Left kidney (tissue), 2 donors: ENCODE measurements around the gene KIF16B. TPM values are rescaled to one million over a fixed set of nuclear protein-coding genes. Genes with fewer than 3 reads are reported as not detected.
A peak's percentile ranks its signal among the peaks of the same experiment; 100 is the strongest.
"Not testable (repeated sequence)": the region's sequence is repeated elsewhere in the genome, so short reads cannot be mapped to it uniquely, and the experiment has no call there.

Experiments used
- DNase-seq: peaks from one replicate; pipeline ENCODE4 v3.0.0-alpha.2; 2013
- polyA plus RNA-seq: library from polyadenylated mRNA; unstranded; fragments of 120-200 nt; gene quantifications from one replicate; pipeline ENCODE4 v1.2.1, GENCODE V29; 2013; ENCODE audit not compliant: insufficient read length

KIF16B gene
- polyA plus RNA-seq, 1 donor = 29.3 TPM

DNA sequence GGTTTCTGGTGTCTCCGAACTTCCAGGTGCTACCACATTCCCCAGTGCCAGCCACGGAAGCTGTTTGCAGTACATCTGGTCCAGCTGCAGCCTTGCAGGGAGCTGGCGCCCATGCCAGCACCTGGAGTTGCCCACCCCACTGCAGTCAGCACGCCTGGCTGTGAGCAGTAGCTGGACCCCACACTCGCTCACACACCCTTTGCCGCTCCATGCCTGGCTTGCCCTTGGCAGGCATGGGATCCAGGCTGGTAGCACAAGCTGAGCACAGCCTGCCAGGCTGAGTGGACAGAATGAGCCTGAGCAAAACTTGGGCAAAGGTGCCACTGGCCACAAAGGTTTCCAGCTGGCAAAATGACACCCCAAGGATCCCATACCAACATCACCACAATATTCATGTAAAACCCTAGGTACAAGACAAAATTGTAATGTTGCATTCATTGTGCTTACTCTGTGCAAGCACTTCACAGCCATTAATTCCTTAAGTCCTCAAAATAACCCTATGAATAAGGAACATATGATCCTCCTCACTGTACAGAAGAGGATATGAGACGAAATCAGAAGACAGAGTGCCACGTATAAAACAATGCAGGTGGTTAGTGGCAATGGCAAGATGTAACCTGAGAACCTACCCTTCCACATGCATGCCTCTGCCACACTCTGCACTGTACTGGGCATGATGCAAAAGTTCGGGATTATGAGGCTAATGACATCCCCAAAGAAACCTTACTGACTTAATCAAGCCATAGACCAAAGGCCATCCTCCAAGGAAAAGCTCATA, 18.3 kb downstream of the KIF16B start:
- no peak for DNase-seq

DNA sequence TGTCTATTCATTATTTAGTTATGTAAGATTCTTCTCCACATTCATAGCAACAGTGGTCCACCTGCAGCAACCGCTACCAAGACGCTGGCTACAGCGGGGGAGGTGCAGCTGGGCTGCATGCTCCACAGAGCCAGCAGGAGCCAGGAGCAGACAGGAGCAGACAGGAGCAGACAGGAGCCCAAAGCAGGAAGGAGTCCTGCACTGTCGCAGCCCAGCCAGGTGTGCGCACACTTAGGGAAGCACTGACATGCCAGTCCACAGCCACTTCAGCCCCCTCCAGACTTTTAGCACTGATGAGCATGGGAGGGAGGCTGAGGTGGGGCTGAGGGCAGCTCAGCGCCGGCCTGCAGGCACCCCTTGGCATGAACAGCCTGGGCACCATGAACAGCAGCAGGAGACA, 19.6 kb downstream of the KIF16B start:
- DNase-seq = no peak

DNA sequence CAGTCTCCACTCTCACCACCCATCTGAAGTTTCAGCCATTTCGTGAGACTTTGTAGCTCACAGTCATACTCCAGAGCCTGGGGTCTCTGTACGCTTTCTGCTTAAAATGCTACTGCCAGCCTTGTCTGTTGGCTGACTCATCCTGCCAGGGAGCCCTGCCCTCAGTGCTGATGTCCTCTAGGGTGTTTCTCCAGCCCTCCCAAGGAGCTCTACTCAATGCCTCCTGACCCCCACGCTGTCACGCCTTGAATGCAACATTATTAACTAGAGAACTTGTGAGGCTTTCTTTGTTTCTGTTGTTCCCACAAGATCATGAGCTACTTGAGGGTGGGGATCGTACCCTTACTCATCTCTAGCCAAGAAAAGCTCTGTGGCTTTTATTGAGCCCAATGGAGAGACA, 20.1 kb downstream of the KIF16B start:
- no peak for DNase-seq

DNA sequence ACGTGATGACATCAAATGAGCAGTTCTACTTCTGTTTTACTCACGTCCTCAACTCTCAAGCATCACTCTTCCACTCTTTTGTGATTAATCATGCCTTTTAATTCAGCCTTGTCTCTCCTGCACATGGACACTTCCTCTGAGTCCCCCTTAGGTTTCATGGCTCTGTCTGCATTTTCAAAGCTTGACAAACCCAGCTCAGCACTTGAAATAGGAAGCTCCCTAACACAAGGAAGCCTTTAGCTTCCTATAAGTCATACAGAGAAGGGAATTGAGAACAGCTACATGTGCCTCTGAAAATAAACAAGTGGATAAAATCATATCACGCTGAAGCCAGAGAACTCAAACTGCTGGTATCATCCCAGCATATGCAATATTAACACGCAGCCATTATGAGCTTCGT, 21.2 kb downstream of the KIF16B start:
- no peak for DNase-seq

DNA sequence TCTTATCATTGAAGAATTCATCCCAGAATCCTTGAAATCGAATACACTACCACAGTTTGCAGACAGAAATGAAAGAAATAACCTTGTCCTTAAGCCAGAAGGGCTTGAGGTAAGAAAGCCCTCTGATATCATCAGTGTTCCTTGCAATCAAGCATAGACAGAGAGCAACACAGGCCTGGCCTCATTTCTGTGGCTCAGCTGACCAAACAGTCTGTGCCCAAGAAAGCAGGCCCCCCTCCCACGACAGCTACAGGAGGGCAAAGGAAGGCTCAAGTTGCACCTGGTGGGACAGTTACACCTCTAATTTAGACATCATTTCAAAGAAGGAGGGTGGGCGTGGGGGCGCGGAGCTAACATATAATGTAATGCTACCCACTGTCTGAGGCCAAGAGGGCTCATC, 21.6 kb downstream of the KIF16B start:
- no peak for DNase-seq

DNA sequence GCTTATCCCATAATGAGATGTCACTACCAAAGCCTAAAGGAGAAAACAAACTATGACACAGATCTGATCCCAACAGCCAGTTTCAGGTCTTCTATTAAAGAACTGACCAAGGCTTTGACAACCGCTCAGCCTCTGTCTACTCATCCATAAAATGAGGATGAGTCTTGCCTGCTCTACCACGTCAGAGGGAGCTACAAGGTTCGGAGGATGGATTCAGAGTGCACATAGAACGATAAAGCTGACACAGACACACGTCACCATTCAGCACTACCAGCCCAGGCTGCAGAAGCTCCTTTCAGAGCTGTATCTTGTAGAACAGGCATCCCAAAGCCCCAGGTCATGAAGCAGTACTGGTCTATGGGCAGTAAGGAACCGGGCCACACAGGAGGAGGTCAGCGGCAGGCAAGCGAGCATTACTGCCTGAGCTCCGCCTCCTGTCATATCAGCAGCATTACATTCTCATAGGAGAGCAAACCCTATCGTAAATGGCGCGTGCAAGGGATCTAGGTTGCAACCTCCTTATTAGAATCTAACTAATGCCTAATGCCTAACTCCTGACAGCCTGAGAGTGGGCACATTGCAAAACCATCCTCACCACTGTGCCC, 25.1 kb downstream of the KIF16B start:
- no peak for DNase-seq

DNA sequence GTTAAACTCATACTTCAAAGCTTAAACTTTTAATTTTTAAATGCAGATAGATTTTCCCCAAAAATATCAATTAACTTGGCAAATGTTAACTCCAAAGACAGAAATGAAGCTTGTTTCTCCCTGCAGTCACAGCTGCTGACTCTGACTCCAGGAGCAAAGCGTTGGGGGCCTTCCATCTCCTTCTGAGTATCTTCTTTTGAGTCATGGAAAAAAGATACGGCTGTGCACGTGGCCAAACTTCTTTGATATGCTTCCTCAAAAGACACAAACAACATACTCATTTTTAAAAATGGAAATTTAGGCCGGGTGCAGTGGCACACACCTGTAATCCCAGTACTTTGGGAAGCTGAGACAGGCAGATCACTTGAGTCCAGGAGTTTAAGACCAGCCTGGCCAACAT, 28.3 kb downstream of the KIF16B start:
- DNase-seq = no peak

DNA sequence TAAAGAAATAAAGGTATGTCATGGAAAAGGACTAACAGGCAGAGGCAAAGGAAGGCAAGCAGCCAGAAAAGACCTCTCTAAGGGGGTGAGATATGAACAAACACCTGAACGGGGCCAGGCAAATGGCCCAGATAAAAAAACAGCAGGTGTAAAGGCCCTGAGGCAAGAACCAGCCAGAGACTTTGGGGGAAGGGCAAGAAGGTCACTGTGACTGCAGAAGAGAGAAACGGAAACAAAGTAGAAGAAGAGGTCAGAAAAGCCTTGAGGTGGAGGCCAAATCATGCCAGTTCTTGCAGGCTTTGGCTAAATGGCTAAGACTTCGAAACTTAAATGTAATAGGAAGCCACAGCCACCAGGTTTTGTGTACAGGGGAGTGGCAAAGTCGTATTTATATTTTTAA, 30.8 kb downstream of the KIF16B start:
- DNase-seq = no peak

DNA sequence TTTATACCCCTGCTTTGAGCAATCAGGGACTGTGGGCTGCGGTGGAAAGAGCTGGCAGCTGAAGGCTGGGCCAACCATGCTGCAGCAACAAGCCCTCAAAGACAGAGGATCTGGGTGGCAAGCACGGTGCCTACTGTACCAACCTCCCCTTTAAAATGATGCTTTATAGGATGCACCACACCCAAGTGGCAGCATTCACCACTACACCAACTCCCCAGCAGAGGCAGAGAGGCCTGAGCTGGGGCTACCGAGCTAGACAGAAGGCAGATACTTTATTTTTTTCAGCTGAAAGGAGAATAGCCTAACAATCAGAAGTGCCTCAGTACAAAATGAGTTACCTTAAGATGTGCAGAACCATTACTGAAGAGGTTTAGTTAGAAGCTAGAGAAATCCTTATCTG, 31.4 kb downstream of the KIF16B start:
- DNase-seq = no peak

DNA sequence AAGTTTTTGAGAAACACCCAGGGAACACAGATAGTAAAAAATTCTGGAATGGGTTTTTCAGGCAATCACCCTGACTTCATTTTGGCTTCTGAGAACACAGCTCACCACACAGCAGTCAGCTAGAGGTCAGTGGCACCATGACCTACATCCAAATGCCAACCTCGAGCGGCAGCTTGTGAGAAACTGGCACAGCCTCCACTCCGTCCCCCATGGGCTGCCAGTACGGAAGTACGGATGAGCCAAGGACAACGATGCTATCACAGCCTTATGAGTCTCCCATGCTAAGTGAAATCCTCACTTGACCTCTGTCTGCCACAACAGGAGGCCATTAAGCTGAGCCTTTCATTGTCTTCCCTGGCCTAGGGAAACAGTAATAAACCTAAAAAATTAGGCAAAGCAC, 32.0 kb downstream of the KIF16B start:
- DNase-seq = no peak

DNA sequence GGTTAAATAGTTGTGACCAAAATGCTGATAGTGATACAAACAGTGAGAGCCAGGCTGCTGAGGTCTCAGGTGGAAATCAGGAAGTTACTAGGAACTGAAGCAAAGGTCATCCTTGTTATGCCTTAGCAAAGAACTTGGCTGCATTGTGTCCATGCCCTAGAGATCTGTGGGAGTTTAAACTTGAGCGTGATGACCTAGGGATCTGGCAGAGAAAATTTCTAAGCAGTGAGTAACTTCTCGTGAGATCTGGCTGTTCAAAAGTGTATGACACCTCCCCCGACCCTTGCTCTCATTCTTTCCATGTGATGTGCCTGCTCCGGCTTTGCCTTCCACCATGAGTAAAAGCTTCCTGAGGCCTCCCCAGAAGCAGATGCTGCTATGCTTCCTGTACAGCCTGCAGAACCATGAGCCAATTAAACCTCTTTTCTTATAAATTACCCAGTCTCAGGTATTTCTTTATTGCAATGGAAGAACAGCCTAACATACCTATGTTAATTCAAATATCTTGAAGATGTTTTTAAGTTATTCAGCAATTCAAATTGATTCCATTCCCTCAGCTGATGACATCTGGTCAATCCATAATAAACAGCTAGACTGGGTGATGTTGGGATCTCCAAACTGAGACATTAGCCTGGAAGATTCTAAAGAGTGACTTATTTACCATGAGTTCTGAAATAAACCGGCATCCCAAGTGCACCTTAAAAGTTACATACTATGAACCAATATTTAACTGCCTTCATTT, 33.8 kb downstream of the KIF16B start:
- no peak for DNase-seq

DNA sequence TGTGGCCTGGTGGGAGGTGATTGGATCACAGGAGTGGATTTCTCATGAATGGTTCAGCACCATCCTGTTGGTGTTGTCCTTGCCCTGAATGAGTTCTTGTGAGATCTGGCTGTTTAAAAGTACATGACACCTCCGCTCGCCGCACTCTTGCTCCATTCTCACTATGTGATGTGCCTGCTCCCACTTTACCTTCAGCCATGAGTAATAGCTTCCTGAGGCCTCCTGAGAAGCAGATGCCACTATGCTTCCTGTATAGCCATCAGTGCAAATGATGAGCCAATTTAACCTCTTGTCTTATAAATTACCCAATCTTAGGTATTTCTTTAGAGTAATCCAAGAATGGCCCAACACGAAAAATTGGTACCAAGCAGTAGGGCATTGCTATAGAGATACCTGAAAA, 34.5 kb downstream of the KIF16B start:
- no peak for DNase-seq

DNA sequence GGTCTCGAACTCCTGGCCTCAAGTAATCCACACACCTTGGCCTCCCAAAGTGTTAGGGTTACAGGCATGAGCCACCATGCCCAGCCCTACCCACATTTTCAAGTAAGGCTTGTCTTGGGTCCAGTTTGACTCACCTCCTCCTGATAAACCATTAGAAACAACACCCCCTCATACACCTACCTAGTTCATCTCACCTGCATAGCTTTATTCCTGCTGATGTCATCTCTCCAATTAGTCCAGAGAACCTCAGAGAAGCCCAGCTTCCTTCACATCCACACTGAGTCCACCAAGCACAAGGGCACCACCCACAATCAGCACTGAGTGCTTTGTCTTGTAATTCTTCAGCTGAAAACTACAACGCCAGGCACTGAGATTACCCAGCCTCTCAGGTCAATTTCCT, 35.3 kb downstream of the KIF16B start:
- DNase-seq = no peak

DNA sequence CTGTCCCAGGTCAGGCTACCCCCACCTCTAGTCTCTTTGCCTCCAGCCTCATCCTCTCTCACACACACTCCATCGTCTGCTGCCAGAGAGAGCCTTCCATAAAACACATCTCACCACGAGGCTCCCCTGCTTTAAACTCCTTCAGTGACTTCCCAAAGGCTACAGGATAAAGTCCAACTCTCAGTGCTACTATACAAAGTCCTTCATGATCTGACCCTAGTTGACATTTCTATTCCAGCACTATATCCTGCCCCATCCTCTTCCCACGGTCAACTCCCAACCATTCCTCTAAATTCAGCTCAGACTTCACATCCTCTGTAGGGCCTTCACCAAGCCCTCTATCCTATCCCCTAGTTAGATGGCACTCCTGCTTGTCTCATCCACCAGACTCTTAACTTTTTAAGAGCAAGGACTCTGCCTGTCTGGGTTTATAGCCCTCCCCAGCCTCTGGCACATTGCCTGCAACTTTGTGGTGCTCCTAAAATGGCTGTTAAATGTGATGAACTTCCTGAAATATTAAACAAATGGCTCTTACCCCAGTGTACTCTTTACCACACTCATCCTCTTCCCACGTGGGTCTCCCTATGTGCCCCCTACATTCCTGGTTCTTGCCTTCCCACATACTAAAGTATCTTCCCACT, 36.1 kb downstream of the KIF16B start:
- DNase-seq = no peak

DNA sequence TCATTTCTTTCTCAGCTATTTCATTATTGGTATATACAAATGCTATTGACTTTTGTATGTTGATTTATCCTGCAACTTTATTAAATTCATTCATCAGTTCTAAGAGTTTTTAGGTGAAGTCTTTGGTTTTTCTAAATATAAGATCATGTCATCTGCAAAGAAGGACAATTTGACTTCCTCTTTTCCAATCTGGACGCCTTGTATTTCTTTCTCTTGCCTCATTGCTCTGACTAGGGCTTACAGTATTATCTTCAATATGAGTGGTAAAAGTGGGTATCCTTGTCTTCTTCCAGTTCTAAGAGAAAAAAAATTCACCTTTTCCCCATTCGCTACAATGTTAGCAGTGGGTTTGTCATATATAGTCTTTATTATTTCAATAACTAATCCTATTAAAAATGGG, 38.0 kb downstream of the KIF16B start:
- no peak for DNase-seq

DNA sequence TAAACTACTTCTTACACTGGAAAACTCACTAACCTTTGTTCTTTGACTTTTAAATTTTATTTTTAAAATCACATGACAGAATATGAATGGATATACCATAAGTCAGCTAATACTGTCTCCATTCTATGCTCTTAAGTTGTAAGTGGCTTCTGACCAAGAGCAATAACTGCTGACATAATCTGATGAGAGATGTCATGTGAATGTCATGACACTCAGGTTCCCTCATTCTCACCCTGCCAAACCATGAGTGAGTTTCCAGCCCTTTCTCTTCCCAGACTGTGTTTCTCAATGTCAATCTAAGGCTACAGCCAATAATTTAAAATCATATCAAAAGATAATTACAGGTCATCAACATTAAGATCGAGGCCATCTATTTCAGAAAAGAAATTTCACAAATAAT, 39.7 kb downstream of the KIF16B start:
- DNase-seq = no peak

DNA sequence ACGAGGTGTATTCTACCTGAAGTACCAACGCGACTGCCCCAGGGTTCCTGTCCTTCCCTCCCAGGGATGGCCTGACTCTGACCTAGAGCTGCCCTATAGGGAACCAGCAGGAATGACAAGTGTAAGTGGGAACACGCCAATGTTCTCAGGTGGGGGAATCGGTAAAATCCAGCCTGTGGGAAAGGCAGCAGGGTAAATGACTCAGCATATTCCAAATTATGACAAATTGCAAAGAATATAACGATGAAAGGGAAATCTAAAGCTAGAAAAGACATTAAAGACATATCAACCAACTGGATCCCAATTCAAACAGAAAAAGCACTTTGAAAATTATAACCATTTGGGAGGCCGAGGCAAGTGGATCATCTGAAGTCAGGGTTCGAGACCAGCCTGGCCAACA, 41.8 kb downstream of the KIF16B start:
- no peak for DNase-seq

DNA sequence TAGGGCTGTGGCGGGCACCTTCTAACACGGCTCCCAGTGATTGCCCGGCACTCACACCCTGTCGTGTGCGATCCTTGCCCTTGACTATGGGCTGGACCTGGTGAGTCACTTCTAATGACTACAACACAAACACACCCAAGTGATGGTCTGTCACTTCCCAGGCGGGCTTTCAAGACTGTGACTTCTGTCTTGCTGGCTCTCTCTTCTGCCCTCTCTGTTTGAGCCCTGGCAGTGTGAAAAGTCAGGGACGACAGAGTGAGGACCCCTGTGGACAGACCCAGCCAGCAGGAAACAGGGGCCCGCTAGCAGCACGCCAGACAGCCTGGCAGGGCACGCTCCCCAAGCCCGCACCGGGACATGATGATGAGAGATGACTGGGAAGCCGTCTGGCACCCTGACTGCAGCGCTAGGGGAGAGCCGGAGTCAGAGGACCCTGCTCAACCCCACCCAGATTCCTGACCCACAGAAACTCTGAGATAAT, 43.0 kb downstream of the KIF16B start:
- no peak for DNase-seq

DNA sequence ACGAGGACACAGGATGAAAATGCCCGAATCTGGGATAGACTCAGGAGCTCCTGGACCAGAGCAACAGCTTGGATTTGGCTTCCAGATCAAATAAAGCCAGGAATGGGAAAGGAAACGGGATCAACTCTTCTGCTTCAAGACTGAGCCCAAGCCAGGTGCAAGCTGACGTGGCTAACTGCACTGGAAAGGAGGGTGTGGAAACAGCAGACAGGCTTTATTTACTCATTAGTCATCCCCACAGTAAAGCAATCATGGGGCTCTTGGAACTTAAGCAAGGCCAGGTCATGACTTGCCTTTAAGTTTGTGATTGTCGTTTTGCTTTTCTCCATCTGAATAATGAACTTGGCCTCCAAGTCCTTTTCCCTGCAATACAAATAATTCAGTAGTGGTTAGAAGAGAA, 45.2 kb downstream of the KIF16B start:
- DNase-seq = peak; percentile 15

DNA sequence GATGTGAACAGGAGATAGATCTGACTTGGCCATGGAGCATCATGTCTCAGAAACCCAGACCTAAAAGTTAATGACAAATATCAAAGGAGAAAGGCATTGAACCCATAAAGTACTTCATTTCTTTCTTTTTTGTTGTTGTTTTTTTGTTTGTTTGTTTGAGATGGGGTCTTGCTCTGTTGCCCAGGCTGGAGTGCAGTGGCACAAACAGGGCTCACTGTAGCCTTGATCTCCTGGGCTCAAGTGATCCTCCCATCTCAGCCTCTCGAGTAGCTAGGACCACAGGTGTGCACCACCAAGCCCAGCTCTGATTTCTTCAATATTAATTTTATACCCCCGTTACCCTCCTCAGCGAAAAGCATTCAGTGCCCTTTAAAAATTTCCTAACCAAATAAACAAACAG, 45.8 kb downstream of the KIF16B start:
- no peak for DNase-seq

DNA sequence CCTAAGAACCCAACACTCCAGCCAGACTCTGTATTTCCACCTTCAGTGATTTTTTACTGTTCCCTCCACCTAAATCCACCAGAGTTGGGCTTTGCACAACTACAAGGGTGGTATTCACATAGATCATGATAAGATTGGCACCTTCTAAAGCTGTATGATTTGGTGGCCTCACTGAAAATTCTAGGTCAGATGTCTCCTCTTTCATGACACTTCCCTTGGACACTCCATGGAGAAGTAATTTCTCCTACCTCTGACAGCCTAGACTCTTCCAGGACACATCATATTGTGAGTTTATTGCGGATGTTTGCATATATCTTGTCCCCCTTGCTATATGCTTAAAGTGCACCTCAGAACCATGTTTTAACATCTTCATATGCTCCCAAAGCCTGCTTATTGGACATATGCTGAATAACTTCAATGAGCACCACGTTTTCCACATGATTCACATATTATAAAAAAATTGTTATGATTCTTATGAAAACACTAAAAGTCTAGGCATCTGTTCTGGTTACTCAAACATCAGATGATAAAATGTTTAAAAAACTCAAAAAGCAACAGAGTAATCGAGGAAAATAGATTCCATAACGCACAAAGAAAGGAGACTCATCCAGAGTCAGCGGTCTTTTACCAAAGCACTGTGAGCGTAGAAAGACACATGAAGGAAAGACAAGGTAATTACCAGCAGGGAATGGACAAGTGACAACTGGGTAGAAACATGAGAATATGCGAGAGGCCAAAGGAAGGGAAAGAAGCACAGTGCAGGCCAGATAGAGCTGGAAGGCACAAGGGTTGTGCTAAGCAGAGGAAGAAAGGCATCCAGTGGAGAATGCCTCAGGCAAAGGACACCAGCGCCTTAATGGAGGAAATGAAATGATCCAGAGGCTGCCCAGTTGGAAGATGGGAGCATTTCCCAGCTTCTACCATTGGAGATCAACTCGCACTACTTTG, 46.5 kb downstream of the KIF16B start:
- DNase-seq = no peak

DNA sequence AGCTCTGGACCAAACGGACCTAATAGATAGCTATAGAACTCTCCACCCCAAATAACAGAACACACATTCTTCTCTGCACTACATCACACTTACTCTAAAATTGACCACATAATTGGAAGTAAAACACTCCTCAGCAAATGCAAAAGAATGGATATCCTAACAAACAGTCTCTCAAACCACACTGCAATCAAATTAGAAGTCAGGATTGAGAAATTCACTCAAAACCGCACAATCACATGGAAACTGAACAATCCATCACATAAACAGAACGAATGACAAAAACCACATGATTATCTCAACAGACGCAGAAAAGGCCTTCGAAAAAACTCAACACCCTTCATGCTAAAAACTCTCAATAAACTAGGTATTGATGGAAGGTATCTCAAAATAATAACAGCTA, 50.6 kb downstream of the KIF16B start:
- DNase-seq = not testable (repeated sequence)
